ENCODE results near the gene GPR183.

The GPR183 gene, protein sequence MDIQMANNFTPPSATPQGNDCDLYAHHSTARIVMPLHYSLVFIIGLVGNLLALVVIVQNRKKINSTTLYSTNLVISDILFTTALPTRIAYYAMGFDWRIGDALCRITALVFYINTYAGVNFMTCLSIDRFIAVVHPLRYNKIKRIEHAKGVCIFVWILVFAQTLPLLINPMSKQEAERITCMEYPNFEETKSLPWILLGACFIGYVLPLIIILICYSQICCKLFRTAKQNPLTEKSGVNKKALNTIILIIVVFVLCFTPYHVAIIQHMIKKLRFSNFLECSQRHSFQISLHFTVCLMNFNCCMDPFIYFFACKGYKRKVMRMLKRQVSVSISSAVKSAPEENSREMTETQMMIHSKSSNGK

DNA sequence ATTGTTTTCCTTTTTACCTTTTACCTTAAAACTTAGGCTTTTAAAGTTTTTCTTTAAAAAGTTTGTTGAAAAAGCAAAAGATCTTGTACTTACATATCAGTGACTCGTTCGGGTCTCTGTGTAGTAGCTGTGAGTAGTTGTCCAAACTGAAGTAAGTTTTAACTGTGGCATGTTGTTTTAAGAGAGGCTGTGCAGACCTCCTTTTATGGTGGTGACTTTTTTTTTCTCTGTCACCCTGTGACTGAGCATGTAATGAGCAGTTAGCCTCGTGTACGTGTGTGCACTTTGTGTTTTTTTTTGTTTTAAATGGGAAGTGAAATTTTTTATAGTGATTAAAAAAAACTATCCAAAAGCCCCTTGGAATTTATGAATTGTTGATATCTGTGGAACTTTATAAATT is at the start of gene GPR183:
Gene GPR183, minus strand, starts transcription at position 153 of the 400 bp plus-strand sequence. CDS start 11,254 bp downstream, outside the sequence.
- DNase-seq (ENCODE audit: low read depth in 3 of 3): no peak

DNA sequence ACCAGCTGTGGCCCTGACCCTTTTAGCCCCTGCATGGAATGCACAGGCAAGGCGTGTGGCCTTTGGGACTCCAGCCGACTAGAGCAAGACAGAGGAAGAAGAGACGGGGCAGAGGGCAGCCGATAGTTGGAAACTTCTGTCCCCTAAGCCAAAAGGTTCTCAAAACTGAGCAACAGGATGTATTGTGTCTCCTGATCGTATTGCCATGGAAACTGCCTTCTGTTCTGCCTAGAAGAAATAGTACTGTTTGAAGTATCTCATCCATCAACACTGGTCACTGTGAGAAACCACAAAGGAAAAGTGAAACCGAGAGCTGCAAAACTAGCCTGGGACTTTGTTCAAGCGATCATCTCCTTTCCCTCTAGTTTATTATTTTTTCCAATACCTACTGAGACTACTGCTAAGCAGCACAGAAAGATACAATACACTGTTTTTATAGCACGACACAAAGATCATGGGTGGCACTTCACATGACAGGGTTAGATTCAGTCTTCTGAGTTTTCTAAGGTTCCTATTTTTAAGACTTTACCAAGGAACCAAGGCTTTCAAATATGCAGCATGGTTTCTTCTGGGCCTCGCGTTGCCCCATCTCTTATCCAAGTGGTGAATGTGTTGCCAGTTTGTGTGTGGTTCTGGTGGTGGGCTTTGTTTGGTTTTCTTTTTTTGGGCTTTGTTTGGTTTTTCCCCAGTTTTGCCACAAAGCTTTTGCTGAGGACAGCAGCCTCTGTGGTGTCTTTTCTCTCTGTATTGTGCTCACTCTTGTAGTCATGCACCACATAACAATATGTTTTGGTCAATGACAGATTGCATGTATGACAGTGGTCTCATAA is 49.3 kb upstream of the GPR183 start:
- no peak for DNase-seq (ENCODE audit: low read depth in 3 of 3)

DNA sequence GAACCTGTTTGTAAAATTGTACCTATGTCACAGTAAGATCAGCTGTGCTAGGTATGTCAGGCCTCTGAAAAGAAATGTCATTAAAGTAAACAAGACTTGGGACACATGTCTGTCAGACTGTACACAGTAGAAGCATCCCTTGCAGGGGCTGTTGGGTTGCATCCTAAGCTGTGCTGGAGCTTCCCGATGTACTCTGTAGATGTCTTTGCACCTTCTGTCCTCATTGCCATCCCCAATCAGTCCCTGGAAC is 48.7 kb upstream of the GPR183 start:
- DNase-seq (ENCODE audit: low read depth in 3 of 3): no peak

DNA sequence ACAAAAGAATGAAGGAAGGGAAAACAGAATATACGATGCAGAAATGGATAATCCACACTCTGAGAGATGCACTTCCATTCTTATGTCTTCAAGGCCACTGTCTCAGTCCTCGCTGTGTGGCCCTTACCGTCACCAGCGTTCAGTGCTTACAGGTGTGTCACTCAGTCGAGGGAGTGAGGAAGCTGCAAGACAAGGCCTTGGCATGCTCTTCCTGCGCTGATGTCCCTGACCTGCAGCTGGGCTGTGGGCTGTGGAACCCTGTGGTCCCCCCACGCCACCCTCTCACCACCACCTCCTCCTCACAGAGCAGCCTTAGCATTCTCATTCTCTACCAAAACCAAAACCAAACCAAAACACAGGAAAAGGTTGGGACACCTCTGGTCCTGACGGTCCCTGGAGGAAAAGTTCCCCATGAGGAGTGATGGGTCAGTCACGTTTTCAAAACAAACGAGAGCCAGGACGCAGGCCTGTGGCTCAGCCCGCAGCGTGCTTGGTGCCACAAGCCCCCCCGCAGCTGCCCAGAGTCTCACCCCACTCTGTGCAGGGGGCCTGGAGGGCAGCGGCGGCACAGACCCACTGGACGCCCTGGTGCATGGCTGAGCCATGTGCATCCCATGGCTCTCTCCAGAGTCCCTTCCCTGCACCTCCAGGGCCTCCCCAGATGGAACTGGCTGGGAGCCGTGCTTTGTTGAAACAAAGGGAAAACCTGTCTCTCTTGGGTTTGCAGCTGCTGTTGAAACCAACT is 48.2 kb upstream of the GPR183 start:
- no peak for DNase-seq (ENCODE audit: low read depth in 3 of 3)

DNA sequence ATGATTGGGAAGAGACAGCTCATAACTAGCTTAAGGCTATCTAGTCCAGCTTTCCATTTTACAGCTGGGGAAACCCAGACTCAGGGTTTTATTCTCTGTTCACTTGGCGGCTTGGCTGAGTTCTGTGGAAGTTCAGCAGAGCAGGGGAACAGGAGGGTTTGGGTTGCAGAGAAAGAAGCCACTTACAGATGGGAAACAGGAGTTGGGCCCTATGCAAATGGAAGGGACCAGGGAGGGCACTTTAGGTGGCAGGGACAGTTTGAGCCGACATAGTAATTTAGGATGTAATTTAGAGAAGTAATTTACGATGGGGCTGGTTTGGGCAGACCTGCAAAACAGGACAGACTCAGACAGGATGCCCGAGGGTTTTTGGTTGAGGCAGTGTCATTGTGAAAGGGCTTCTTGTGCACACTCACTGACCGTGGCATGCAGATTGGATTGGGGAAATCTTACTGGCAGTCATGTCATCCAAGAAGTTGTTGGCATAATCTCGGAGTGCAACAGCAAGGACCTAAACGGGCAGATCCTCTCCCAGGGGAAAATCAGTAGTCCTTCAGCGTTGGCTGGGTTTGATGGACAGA is 47.3 kb upstream of the GPR183 start:
- DNase-seq (ENCODE audit: low read depth in 3 of 3): no peak

DNA sequence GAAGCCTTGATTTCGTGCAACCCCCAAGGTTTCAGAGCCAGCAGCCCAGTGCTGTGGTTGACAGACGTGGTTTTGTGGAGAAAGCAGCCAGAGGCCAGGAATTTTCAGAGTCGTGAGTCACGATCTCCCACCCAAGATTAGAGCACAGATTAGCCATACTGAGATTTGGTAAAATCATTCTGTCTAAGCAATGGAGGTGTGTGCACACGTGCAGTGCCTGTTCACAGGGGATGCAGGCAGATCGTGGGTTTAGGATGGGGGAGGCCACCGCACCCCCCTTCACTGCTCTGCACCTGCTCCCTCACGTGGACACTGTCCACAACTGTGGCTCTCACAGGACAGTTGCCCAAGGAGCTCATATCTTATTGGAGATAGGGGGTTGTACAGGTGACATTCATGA is 46.6 kb upstream of the GPR183 start:
- DNase-seq (ENCODE audit: low read depth in 3 of 3): peak in 1 of 3 donors; percentile 24

DNA sequence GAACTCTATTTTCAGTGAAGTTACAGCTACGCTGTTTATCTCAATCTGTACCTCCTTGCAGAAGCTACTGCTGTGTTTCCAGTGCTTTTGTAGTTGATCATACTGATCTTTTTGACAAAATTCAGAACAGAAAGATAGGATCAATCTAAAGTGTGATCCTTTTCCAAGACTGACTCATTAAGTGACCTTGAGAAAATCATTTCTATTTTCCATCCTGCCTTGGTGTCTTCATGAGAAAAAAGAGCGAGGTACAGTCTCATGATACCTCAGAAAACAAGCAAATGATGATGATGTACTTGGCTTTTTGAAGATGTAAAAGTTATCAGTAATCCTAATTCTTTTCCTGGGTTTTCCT is 46.0 kb upstream of the GPR183 start:
- DNase-seq (ENCODE audit: low read depth in 3 of 3): no peak

DNA sequence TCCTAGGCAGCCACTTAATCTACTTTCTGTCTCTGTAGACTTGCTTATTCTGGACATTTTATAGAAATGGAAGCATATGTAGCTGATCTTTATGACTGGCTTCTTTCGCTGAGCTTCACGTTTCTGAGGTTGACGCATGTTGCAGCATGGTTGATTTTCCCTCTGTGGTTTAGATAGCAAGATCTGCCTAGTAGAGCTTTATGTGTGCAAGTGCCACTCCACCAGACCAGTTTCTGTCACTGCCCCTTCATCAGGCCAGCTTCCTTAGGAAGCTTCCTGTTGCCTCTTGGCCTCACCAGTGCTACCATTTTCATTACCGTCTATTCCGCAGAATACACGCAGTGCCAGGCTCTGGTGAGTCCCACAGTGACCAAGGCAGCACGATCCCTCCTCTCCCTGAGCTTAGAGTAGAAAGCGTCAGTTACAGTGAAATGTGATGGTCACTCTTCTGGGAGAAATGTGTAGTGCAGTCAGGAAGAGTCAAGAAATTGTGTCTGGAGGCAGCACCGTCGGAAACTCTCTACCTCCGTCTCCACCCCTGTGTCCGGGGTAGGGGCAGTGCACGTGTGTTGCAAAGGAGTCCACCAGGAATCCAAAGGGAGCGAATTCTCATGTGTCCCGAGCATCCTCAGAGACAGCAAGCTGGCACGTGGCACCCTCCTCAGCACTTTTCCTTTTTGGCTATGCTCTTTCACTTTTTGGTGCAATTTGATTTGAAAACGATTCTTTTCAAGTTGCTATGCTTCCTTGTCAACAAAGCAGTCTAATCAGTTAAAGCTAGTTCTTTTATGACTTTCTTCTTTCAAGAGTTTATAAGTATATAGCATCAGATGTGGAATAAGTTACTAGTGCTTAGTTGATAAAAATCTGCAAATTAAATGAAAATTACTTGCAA is 45.4 kb upstream of the GPR183 start:
- DNase-seq (ENCODE audit: low read depth in 3 of 3): no peak

DNA sequence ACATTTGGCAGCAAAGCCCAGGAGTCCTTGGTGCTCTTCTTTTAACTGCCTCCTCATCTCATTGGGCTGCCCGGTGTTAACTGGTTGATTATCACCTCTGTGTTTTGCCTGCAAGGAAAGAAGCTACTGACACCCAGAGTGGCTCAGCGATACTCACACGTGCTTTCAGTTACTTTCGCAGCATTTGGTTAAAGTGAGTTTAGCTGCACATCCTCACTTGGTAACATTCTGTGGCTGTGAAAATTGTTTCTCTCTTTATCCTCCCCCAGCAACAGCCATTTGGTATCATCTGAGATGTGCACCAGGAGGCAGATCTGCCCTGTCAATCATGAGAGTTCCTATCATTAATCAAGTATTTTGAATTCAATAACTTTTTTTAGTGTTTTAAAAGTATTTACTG is 44.6 kb upstream of the GPR183 start:
- no peak for DNase-seq (ENCODE audit: low read depth in 3 of 3)

DNA sequence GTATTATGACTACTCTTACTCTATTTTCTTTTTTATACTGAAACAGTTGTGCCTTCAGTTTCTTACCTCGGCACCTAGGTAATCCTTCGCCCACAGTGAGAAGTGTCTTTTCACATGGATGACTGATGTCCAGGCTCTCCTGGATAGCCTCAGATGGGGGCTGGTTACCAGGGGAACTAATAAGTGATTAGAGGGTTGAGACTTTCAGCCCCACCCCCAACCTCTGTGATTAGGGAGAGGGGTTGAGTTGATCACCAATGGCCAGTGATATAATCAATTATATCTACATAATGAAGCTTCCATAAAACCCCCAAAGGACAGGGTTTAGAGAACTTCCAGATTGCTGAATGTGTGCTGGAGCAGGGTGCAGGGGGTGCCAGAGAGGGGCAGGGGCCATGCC is 43.0 kb upstream of the GPR183 start:
- no peak for DNase-seq (ENCODE audit: low read depth in 3 of 3)

DNA sequence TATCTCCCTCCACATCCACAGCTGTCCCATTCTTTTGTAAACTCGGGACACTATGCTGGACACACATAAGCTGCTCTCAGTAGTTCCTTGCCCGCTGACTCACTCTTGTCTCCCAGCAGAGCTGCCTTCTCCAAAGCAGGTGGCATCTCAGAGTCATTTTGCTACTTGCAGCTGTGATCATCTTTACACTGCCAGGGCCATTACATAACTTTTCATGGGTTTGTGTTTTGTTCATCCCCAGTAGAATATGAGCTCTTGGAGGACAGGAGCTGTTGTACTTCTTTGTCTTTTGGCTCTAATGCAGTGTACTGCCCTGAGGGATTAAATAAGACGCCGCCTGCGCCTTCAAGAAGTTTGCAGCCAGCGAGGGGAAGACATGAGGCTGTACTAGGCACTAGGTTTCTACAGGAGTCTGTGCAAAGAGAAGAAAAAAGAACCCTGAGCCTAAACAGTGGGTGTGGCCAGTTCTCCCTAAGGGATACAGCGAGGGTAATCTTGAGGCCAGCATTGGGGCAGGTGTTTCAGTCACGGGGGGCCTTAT is 40.8 kb upstream of the GPR183 start:
- DNase-seq (ENCODE audit: low read depth in 3 of 3): no peak

DNA sequence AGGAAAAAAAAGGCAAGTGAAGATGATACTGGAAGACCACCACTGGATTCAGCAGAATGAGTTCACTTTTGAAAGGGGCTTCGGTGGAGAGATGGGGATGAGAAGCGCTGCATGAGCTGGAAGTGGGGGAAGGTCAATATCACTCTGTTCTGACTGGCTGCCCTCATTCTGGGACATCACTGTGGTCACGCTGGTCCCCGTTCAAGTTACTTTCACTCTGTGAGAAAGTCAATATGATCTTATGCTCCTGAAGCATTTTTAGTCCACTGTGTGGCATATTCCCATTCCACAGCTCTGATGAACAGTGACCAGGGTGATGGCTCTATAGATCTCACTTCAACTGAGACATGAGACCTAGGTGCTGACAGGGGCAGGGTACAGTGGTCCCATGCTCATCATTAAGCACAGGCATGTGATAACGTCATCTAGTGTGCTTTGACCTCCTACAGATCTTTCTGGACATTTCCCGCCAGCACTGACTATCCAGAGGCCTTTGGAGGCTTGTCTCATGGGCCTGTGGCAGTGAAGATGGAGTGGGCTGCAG is 40.2 kb upstream of the GPR183 start:
- no peak for DNase-seq (ENCODE audit: low read depth in 3 of 3)

DNA sequence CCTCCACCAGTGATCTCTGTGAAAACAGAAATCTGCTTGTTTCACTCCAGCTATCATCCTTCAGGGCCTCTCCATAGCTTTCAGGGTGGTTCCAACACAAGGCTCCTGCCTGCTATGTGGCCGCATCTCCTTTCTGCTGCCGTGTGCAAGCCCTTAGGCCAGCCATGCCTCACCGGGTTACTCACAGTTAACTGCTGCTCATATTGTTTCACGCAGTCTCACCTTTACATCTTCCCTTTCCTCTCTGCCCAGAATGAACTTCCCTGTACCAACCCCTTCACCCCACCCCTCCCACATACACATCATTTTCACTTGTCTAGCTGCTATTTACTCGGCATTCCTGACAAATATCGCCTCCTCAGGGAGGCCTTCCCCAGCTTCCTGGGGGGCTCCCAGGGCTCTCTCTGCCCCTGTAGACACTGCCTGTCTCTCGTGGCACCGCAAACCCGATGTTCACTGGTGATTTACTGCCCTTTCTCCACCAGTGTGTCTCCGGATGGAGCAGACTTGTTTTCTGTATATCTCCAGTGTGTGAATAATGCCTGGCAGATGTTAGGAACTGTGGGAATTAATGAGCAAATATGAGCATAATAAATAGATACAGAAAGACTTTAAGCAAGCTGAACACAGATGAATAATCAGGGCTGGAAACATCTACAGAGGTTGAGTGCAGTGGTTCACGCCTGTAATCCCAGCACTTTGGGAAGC is 39.3 kb upstream of the GPR183 start:
- no peak for DNase-seq (ENCODE audit: low read depth in 3 of 3)

DNA sequence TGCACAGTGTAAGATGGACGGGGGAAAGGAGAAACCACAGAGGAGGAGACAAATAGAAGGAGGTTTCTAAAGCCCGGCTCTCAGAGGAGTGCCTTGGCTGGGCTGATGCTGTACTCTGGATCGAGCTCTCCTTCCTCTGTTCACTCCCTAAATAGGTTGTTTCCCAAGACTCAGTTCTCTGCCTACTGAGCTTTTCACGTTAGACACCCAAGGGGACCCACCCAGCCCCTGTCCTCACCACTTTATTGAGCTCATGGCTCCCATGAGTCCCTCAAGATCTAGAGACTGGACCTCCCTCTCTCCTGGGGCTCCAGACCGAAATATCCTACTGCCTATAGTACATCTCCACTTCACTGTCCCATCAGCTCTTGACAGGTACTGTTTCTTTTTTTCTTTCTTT is 38.1 kb upstream of the GPR183 start:
- DNase-seq (ENCODE audit: low read depth in 3 of 3): no peak

DNA sequence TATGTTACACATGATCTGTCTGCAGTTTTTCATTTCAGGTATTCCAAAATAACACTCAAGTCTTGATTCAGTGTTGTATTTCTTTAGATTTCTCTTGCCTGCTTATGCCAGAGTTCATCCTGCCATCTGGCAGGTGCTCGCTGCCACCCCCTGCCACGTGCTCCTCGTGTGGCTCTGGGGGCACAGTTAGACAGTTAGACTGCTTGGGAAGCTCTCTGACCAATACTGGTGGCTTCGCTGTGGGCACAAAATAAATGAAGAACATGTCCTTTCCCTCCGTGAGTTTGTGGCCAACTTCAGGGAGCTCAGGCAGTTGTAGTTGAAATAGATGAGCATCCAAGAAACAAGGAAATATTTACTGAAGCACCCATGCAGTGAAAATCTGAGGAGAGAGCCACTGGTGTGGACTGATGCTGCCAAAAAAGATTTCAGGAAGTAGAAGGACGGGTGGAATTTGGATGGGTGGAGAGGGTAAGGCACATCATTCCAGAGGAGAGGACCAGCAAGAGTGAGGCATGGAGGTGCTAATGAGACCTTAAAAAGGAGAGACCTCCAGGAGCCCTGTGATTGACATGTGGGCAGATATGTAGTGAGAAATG is 37.5 kb upstream of the GPR183 start:
- DNase-seq (ENCODE audit: low read depth in 3 of 3): no peak

DNA sequence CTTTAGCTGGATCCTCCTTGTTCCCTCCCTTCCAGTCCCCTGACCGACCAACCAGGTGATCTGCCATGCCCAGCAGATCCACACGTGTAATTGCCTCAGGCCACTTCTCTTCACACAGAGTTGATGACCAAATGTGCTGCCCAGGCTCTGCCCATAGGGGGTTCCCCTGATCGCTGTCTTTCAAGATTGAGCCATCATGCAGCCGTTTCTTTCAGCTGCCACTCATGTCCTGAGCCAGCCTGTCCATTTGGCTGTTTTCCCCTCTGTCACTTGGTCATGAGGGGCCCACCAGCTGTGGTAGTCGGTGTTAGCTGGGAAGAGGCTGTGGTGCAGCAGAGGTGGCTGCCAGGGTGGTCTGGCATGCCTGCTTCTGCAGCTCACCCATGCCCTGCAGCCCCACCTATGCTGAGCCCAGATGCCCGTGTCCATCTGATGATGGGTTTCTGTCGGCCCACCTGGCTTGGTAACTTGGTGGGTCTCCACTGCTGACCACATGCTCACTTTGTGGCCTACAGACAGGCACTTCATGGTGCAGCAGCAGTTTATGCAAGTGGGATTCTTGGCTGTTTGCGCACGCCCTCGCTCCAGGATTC is 35.6 kb upstream of the GPR183 start:
- no peak for DNase-seq (ENCODE audit: low read depth in 3 of 3)

DNA sequence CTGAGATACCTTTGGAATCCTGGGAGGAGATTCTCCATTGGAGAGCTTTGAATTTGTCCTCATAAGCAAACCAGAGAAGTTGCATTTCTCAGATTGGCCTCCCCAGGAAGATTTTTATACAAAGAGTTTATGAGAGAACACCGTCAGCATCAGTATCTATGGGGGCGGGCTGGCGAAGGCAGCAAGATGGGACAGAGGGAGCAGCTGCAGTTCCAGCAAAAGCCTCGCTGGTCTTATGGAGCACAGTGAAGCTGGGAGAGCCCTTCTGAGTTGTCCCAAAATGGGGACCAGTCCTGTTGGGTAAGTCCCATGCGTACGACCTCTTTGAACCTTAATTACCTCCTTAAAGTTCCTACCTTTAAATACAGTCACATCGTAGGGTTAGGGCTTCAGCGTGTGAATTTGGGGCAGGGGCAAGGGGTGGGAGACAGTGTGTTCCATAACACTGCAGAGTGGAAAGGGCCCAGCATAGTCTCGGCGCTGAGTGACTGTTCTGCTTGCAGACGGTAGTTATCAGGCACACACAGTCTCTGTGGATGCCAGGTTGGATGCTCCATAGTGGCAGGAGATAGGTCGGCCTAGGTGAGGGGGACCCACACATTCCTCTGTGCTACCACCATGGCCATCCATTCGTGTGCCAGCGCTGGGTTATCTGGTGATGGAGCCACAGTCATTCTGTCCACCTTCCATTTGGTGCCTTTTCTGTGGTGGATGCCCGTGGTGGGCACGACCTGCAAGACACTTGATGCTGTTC is 34.9 kb upstream of the GPR183 start:
- DNase-seq (ENCODE audit: low read depth in 3 of 3): no peak

DNA sequence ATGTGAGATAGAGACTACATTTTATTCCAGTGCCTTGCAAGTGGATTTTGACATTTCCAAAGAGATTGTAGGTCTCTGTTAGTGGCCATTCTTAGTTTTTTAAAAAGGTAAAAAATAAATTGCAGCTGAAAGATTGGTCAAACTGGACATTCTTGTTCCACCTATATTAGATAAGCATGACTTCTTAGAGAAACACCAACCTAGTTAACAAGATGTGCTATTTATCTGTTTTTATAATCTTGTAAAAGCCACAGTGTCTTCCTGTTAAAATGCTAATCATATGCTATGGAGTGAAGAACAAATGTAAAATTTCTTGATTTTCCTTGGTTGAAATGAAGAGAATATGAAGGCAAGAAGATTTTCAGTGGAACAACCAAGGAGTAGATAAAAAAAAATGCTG is 33.4 kb upstream of the GPR183 start:
- no peak for DNase-seq (ENCODE audit: low read depth in 3 of 3)
